Activated CD8-positive, alpha-beta T cell treated with anti-CD3 and anti-CD28 coated beads for 36 hours (primary cell): ENCODE measurements around the gene OR2H2. TPM values are rescaled to one million over a fixed set of nuclear protein-coding genes. Genes with fewer than 3 reads are reported as not detected.
A peak's percentile ranks its signal among the peaks of the same experiment; 100 is the strongest.

Source experiments
- ATAC-seq: fragments of 200-7000 bp; cut with Tn5 transposase; one replicate; pipeline ENCODE4 v1.10.0; 2021; ENCODE audit warnings: mild to moderate bottlenecking, moderate library complexity
- CTCF ChIA-PET: fragments of 350-600 bp; sonication (Branson Sonifier 250); formaldehyde crosslinking; loops from one replicate; lab custom pipeline; 2021; ENCODE audit warnings: antibody characterized with exemption; lab: Charles Lee
- POLR2A ChIA-PET: fragments of 350-600 bp; sonication (Branson Sonifier 250); formaldehyde crosslinking; loops from one replicate; lab custom pipeline; 2021; ENCODE audit warnings: antibody characterized with exemption; lab: Charles Lee
- DNase-seq: peaks from one replicate; pipeline ENCODE4 v3.0.0-alpha.2; 2020
- H3K27ac Mint-ChIP-seq: one replicate; pipeline ENCODE4 v1.8.0; 2021; ENCODE audit warnings: mild to moderate bottlenecking, mixed read lengths
- H3K27me3 Mint-ChIP-seq: one replicate; pipeline ENCODE4 v1.8.0; 2021; ENCODE audit warnings: mixed read lengths
- H3K36me3 Mint-ChIP-seq: one replicate; pipeline ENCODE4 v1.8.0; 2021; ENCODE audit warnings: low read depth, mixed read lengths
- H3K4me1 Mint-ChIP-seq: one replicate; pipeline ENCODE4 v1.8.0; 2021; ENCODE audit warnings: low read depth, mixed read lengths
- H3K4me3 Mint-ChIP-seq: one replicate; pipeline ENCODE4 v1.8.0; 2021; ENCODE audit warnings: mild to moderate bottlenecking, moderate library complexity, mixed read lengths
- H3K9me3 Mint-ChIP-seq: one replicate; pipeline ENCODE4 v1.8.0; 2021; ENCODE audit warnings: mixed read lengths
- intact Hi-C: fragments of 100-400 bp; cut with micrococcal nuclease; formaldehyde crosslinking; loops from one replicate; pipeline ENCODE4 v1.10.0; 2022
- total RNA-seq, 2 experiments: library from RNA; stranded (reverse); gene quantifications; one replicate each; pipeline ENCODE4 v1.2.3, GENCODE V29; 2021
- TF ChIP-seq, protein P1 (sequence below): fragments of 200-600 bp; IDR thresholded peaks from one replicate; pipeline ENCODE4 v1.8.0; 2022; ENCODE audit warnings: antibody characterized with exemption, mild to moderate bottlenecking

Gene OR2H2
- total RNA-seq, 2 experiments from 2014 or later = not detected

DNA sequence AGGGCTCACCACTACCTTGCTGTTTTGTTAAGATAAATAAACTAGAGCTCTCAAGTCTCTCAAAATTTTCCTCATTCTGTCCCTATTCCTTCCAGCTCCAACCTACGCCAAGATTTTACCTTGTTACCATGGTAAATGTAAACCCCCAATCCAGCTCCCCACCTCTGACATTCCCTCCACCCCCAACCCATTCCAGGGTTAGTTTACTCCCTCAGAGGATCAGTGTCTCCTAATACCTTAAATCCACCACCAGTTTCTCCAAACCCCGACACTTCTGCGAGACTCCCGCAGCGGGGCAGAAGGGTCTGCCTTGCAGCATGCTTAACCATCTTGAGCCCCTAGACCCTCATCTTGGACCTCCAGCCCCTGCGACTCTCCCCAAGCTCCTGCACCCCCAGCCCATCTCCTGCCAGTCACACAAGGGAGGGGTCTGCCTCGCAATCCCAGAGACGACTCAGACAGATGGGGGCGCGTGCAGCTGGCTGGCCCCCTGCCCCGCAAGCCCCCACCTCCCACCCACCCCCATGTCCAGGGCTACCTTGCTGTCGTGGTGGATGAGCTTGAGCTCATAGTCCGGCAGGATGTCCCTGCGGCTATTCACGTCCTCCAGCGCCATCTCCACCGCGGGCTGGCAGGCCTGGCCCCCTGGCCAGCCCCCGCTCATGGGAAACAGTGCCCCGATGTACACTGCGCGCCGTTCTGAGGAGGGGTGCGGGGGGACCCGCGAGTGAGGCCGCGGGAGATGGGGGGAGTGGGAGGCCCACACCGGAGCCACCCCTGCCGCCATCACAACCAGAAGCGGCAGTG, 42.2 kb downstream of the OR2H2 start:
- POLR2A ChIA-PET = interaction anchor here (0.7 kb wide), 1 partner anchor 782 kb away, joined by 3 read pairs; no protein-coding TSS in a partner anchor
- CTCF ChIA-PET = interaction anchor here (2.0 to 2.8 kb wide), 2 partner anchors 23 to 25 kb away, joined by 7 to 18 read pairs; no protein-coding TSS in a partner anchor

DNA sequence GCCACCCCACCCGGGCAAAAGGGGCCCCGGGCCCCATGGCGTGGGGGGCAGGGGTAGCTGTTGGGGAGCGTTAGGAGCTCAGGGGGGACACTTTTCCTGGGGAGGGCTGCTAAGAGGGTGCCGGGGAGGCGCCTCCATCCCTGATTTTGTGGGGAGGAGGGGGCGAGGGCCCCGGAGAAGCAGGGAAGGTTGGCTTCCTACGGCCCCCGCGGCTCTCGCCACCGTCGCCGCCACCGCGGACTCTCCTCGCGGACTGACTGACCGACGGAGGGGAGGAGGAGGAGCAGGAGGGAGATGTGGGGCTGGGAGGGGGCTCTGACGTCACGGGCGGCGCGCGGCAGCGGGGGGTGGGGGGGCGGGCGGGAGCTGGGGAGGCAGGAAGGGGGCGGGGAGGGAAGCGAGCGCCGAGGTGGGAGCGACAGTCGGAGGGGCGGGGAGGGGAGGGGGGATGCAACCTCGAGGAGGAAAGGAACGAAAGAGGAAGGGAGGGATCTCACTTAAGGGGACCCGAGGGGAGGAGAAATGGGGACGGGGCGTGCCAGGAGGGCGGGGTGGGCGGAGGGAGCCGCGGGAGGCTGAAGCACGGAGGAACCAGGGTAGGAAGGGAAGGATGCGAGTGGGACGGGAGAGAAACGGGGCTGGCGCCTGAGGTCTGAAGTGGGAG, 43.0 kb downstream of the OR2H2 start:
- TF ChIP-seq, protein P1, sequence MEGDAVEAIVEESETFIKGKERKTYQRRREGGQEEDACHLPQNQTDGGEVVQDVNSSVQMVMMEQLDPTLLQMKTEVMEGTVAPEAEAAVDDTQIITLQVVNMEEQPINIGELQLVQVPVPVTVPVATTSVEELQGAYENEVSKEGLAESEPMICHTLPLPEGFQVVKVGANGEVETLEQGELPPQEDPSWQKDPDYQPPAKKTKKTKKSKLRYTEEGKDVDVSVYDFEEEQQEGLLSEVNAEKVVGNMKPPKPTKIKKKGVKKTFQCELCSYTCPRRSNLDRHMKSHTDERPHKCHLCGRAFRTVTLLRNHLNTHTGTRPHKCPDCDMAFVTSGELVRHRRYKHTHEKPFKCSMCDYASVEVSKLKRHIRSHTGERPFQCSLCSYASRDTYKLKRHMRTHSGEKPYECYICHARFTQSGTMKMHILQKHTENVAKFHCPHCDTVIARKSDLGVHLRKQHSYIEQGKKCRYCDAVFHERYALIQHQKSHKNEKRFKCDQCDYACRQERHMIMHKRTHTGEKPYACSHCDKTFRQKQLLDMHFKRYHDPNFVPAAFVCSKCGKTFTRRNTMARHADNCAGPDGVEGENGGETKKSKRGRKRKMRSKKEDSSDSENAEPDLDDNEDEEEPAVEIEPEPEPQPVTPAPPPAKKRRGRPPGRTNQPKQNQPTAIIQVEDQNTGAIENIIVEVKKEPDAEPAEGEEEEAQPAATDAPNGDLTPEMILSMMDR = no peak
- peak overlapping the region; percentile 59 for H3K27ac Mint-ChIP-seq

More for the DNA sequence above, 42.2 kb downstream of the OR2H2 start:
- TF ChIP-seq, protein P1 = no peak
- peaks cover 6% of the 10 kb centered on the region for H3K27me3 Mint-ChIP-seq
- H3K36me3 Mint-ChIP-seq = peaks cover 3% of the 10 kb centered on the region
- no peaks in the 10 kb centered on the region for H3K9me3 Mint-ChIP-seq
- ATAC-seq = no peak
- DNase-seq = no peak
- H3K4me3 Mint-ChIP-seq = peak overlapping the region; percentile 19
- intact Hi-C loops = no loop called here
- H3K27ac Mint-ChIP-seq = no peak overlapping the region
- H3K4me1 Mint-ChIP-seq = peaks cover 19% of the 10 kb centered on the region

DNA sequence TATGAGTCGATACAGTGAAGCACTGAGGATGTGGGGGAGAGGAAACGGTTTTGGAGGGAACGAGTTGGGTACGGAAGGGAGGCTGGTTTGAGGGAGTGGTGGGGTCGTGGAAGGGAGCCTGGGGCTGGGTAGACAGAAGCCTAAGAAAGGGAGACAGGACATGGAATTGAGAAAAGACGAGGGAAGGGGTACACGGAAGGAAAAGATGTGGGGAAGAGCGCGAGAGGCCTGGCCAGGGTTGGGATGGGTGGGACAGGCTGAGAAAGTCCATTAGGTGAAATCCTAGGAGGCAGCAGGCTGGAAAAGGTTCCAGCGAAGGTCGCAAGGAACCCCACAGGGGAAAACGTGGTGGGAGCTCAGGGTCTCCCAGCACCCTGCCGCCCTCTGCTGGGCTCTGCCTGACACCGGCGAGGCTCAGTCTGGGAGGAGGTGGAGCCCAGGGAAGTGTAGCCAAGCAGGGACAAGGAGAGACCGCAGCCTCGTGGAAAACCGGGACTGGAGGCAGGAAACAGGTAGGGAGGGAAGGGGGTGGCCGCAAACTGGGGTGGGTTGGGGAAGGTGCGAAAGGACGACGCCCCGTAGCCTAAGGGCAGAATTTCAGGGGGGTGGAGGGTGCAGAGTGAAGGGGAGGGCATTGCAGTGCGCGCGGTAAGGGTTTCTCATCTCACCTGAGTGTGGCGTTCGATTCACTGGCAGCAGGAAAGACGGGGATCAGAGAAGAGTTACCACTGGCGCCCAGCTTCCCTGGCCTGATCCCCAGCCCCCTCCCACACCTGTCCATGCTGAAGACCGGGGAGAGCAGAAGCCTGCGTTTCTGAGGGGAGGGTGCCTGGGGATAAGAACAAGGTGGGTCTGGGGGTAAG, 43.7 kb downstream of the OR2H2 start:
- DNase-seq (peak; percentile 67), ATAC-seq (peak; percentile 60)
- peaks cover 6% of the 10 kb centered on the region for H3K27me3 Mint-ChIP-seq
- H3K4me3 Mint-ChIP-seq = peak overlapping the region; percentile 79
- H3K9me3 Mint-ChIP-seq = no peaks in the 10 kb centered on the region
- intact Hi-C loops = no loop called here
- peaks cover 3% of the 10 kb centered on the region for H3K36me3 Mint-ChIP-seq
- H3K27ac Mint-ChIP-seq = peak overlapping the region; percentile 59
- TF ChIP-seq, protein P1 = peak; percentile 72
- H3K4me1 Mint-ChIP-seq = peaks cover 25% of the 10 kb centered on the region
- POLR2A ChIA-PET = no interaction called here
- CTCF ChIA-PET = interaction anchor here (6.3 kb wide), 1 partner anchor 23 kb away, joined by 61 read pairs; no protein-coding TSS in a partner anchor

More for the DNA sequence above, 43.0 kb downstream of the OR2H2 start:
- ATAC-seq (peak; percentile 21), DNase-seq (peak; percentile 57)
- ChIA-PET POLR2A (interaction anchor here (0.7 kb wide), 1 partner anchor 783 kb away, joined by 3 read pairs; no protein-coding TSS in a partner anchor), CTCF (interaction anchor here (2.0 to 6.3 kb wide), 3 partner anchors 22 to 25 kb away, joined by 7 to 61 read pairs (median 18); no protein-coding TSS in a partner anchor)
- Mint-ChIP-seq H3K27me3 (peaks cover 6% of the 10 kb centered on the region), H3K4me1 (peaks cover 20% of the 10 kb centered on the region), H3K9me3 (no peaks in the 10 kb centered on the region), H3K4me3 (peak overlapping the region; percentile 79), H3K36me3 (peaks cover 3% of the 10 kb centered on the region)
- intact Hi-C loops = no loop called here

DNA sequence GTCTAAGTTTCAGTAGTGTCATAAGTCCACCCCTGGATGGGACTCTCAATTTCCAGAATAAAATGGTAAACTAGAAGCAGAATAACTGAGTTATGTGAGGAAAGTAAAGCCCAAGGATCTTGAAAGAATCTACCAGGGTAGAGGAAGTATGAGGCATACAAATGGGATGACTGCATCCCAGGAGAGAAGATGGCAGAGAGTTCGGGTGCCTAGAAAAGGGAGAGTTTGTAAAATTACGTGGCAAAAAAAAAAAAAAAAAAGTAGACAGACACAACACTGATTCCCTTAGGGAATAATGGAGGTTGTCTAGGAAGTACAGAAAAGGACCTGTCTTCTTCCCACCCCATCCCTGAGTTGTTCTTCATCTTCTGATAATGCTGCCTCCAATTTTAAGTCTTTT, 44.6 kb downstream of the OR2H2 start:
- CTCF ChIA-PET = interaction anchor here (1.1 to 6.3 kb wide), 2 partner anchors 22 to 40 kb away, joined by 4 to 61 read pairs; no protein-coding TSS in a partner anchor
- TF ChIP-seq, protein P1 = no peak
- no peak overlapping the region for H3K27ac Mint-ChIP-seq
- H3K9me3 Mint-ChIP-seq = no peaks in the 10 kb centered on the region
- intact Hi-C loops = no loop called here
- no peak for DNase-seq
- POLR2A ChIA-PET = interaction anchor here (1.6 kb wide), 1 partner anchor 20 kb away, joined by 3 read pairs; no protein-coding TSS in a partner anchor
- H3K4me1 Mint-ChIP-seq = peaks cover 25% of the 10 kb centered on the region
- ATAC-seq = no peak
- peaks cover 3% of the 10 kb centered on the region for H3K36me3 Mint-ChIP-seq
- peak overlapping the region; percentile 79 for H3K4me3 Mint-ChIP-seq
- peaks cover 6% of the 10 kb centered on the region for H3K27me3 Mint-ChIP-seq
